ENCODE results near the gene FAM13C.

Gene FAM13C

GRCh38 chr10:59301067-59301754, 61.1 kb downstream of the FAM13C start:
- H2AFZ ChIP-seq (ENCODE audit: low read length, unreplicated experiment), result no peak overlapping the region
- H3K4me1 ChIP-seq (ENCODE audit: control insufficient read depth, insufficient read depth, low read length, unreplicated experiment), result no peaks in the 10 kb centered on the region
- H3K79me2 ChIP-seq (ENCODE audit: control insufficient read depth, insufficient read depth, low read length, unreplicated experiment), result no peaks in the 10 kb centered on the region
- no peak overlapping the region for H3K27ac ChIP-seq (ENCODE audit: low read depth, low read length)
- no peaks in the 10 kb centered on the region for H3K36me3 ChIP-seq (ENCODE audit: insufficient read depth, low read length)
- peaks cover 18% of the 10 kb centered on the region; the same call in 1 of the 2 replicates for H3K27me3 ChIP-seq (ENCODE audit: insufficient read depth, low read length)
- no peak overlapping the region for H3K4me3 ChIP-seq (ENCODE audit: low read depth, low read length)

- H3K79me2 ChIP-seq (ENCODE audit: control insufficient read depth, insufficient read depth, low read length, unreplicated experiment), result no peaks in the 10 kb centered on the region
- peaks cover 12% of the 10 kb centered on the region; the same call in 1 of the 2 replicates for H3K27me3 ChIP-seq (ENCODE audit: insufficient read depth, low read length)
- no peaks in the 10 kb centered on the region for H3K4me1 ChIP-seq (ENCODE audit: control insufficient read depth, insufficient read depth, low read length, unreplicated experiment)
- H3K27ac ChIP-seq (ENCODE audit: low read depth, low read length), result no peak overlapping the region
- no peak overlapping the region for H2AFZ ChIP-seq (ENCODE audit: low read length, unreplicated experiment)
- H3K36me3 ChIP-seq (ENCODE audit: insufficient read depth, low read length), result no peaks in the 10 kb centered on the region
- H3K4me3 ChIP-seq (ENCODE audit: low read depth, low read length), result no peak overlapping the region
Observed at GRCh38 chr10:59300386-59300785, 62.0 kb downstream of the FAM13C start.

GRCh38 chr10:59299933-59300332, 62.4 kb downstream of the FAM13C start:
- Histone ChIP-seq H3K36me3 (ENCODE audit: insufficient read depth, low read length) (no peaks in the 10 kb centered on the region), H3K27me3 (ENCODE audit: insufficient read depth, low read length) (peaks cover 16% of the 10 kb centered on the region; the same call in 1 of the 2 replicates), H3K4me1 (ENCODE audit: control insufficient read depth, insufficient read depth, low read length, unreplicated experiment) (no peaks in the 10 kb centered on the region), H3K79me2 (ENCODE audit: control insufficient read depth, insufficient read depth, low read length, unreplicated experiment) (no peaks in the 10 kb centered on the region), H3K27ac (ENCODE audit: low read depth, low read length) (no peak overlapping the region), H3K4me3 (ENCODE audit: low read depth, low read length) (no peak overlapping the region), H2AFZ (ENCODE audit: low read length, unreplicated experiment) (no peak overlapping the region)

- no peaks in the 10 kb centered on the region for H3K79me2 ChIP-seq (ENCODE audit: control insufficient read depth, insufficient read depth, low read length, unreplicated experiment)
- no peak overlapping the region for H3K27ac ChIP-seq (ENCODE audit: low read depth, low read length)
- no peaks in the 10 kb centered on the region for H3K4me1 ChIP-seq (ENCODE audit: control insufficient read depth, insufficient read depth, low read length, unreplicated experiment)
- no peak overlapping the region for H2AFZ ChIP-seq (ENCODE audit: low read length, unreplicated experiment)
- H3K36me3 ChIP-seq (ENCODE audit: insufficient read depth, low read length), result no peaks in the 10 kb centered on the region
- peaks cover 26% of the 10 kb centered on the region for H3K27me3 ChIP-seq (ENCODE audit: insufficient read depth, low read length)
- no peak overlapping the region for H3K4me3 ChIP-seq (ENCODE audit: low read depth, low read length)
Observed at GRCh38 chr10:59290448-59290847, 71.9 kb downstream of the FAM13C start.

GRCh38 chr10:59289853-59290252, 72.5 kb downstream of the FAM13C start:
- Histone ChIP-seq H3K4me1 (ENCODE audit: control insufficient read depth, insufficient read depth, low read length, unreplicated experiment) (no peaks in the 10 kb centered on the region), H3K36me3 (ENCODE audit: insufficient read depth, low read length) (no peaks in the 10 kb centered on the region), H3K27me3 (ENCODE audit: insufficient read depth, low read length) (peaks cover 24% of the 10 kb centered on the region), H3K4me3 (ENCODE audit: low read depth, low read length) (no peak overlapping the region), H3K79me2 (ENCODE audit: control insufficient read depth, insufficient read depth, low read length, unreplicated experiment) (no peaks in the 10 kb centered on the region), H2AFZ (ENCODE audit: low read length, unreplicated experiment) (no peak overlapping the region), H3K27ac (ENCODE audit: low read depth, low read length) (no peak overlapping the region)

GRCh38 chr10:59287587-59288255, 74.6 kb downstream of the FAM13C start:
- Histone ChIP-seq H3K79me2 (ENCODE audit: control insufficient read depth, insufficient read depth, low read length, unreplicated experiment) (no peaks in the 10 kb centered on the region), H3K4me3 (ENCODE audit: low read depth, low read length) (no peak overlapping the region), H3K36me3 (ENCODE audit: insufficient read depth, low read length) (no peaks in the 10 kb centered on the region), H3K4me1 (ENCODE audit: control insufficient read depth, insufficient read depth, low read length, unreplicated experiment) (no peaks in the 10 kb centered on the region), H3K27ac (ENCODE audit: low read depth, low read length) (no peak overlapping the region), H2AFZ (ENCODE audit: low read length, unreplicated experiment) (no peak overlapping the region), H3K27me3 (ENCODE audit: insufficient read depth, low read length) (peaks cover 20% of the 10 kb centered on the region; the same call in 1 of the 2 replicates)

- H3K27ac ChIP-seq (ENCODE audit: low read depth, low read length), result no peak overlapping the region
- no peak overlapping the region for H2AFZ ChIP-seq (ENCODE audit: low read length, unreplicated experiment)
Observed at GRCh38 chr10:59285848-59286247, 76.5 kb downstream of the FAM13C start.

GRCh38 chr10:59285073-59285472, 77.3 kb downstream of the FAM13C start:
- peaks cover 35% of the 10 kb centered on the region for H3K27me3 ChIP-seq (ENCODE audit: insufficient read depth, low read length)
- H3K79me2 ChIP-seq (ENCODE audit: control insufficient read depth, insufficient read depth, low read length, unreplicated experiment), result no peaks in the 10 kb centered on the region
- no peak overlapping the region for H2AFZ ChIP-seq (ENCODE audit: low read length, unreplicated experiment)
- no peaks in the 10 kb centered on the region for H3K36me3 ChIP-seq (ENCODE audit: insufficient read depth, low read length)
- H3K4me3 ChIP-seq (ENCODE audit: low read depth, low read length), result no peak overlapping the region
- H3K4me1 ChIP-seq (ENCODE audit: control insufficient read depth, insufficient read depth, low read length, unreplicated experiment), result no peaks in the 10 kb centered on the region
- no peak overlapping the region for H3K27ac ChIP-seq (ENCODE audit: low read depth, low read length)

More at GRCh38 chr10:59285848-59286247, 76.5 kb downstream of the FAM13C start:
- no peaks in the 10 kb centered on the region for H3K79me2 ChIP-seq (ENCODE audit: control insufficient read depth, insufficient read depth, low read length, unreplicated experiment)
- no peaks in the 10 kb centered on the region for H3K4me1 ChIP-seq (ENCODE audit: control insufficient read depth, insufficient read depth, low read length, unreplicated experiment)
- no peaks in the 10 kb centered on the region for H3K36me3 ChIP-seq (ENCODE audit: insufficient read depth, low read length)
- H3K4me3 ChIP-seq (ENCODE audit: low read depth, low read length), result no peak overlapping the region
- peaks cover 29% of the 10 kb centered on the region; the same call in 1 of the 2 replicates for H3K27me3 ChIP-seq (ENCODE audit: insufficient read depth, low read length)

GRCh38 chr10:59284118-59284975, 78.0 kb downstream of the FAM13C start:
- Histone ChIP-seq H3K79me2 (ENCODE audit: control insufficient read depth, insufficient read depth, low read length, unreplicated experiment) (no peaks in the 10 kb centered on the region), H3K4me1 (ENCODE audit: control insufficient read depth, insufficient read depth, low read length, unreplicated experiment) (no peaks in the 10 kb centered on the region), H3K36me3 (ENCODE audit: insufficient read depth, low read length) (no peaks in the 10 kb centered on the region), H3K4me3 (ENCODE audit: low read depth, low read length) (no peak overlapping the region), H3K27ac (ENCODE audit: low read depth, low read length) (no peak overlapping the region), H3K27me3 (ENCODE audit: insufficient read depth, low read length) (peaks cover 37% of the 10 kb centered on the region), H2AFZ (ENCODE audit: low read length, unreplicated experiment) (no peak overlapping the region)

GRCh38 chr10:59283456-59284091, 78.8 kb downstream of the FAM13C start:
- Histone ChIP-seq H3K36me3 (ENCODE audit: insufficient read depth, low read length) (no peaks in the 10 kb centered on the region), H2AFZ (ENCODE audit: low read length, unreplicated experiment) (no peak overlapping the region), H3K79me2 (ENCODE audit: control insufficient read depth, insufficient read depth, low read length, unreplicated experiment) (no peaks in the 10 kb centered on the region), H3K4me3 (ENCODE audit: low read depth, low read length) (no peak overlapping the region), H3K27ac (ENCODE audit: low read depth, low read length) (no peak overlapping the region), H3K27me3 (ENCODE audit: insufficient read depth, low read length) (peaks cover 37% of the 10 kb centered on the region), H3K4me1 (ENCODE audit: control insufficient read depth, insufficient read depth, low read length, unreplicated experiment) (no peaks in the 10 kb centered on the region)
